GM18951 (cell line): ENCODE data around the gene ING3.
"Not testable (repeated sequence)": the region's sequence is repeated elsewhere in the genome, so short reads cannot be mapped to it uniquely, and the experiment has no call there.

ENCODE experiments used
- POLR2A ChIP-seq: IDR thresholded peaks from 4 replicates; pipeline ENCODE4 v1.6.1; 2011; ENCODE audit warnings: mild to moderate bottlenecking; ENCODE audit not compliant: insufficient read length, insufficient read depth; ENCODE audit errors: extremely low read depth
- in situ Hi-C: fragments of 300-500 bp; cut with MboI; formaldehyde crosslinking; loops from one replicate; pipeline ENCODE4 v1.12.0; 2022; ENCODE audit warnings: low sequenced_read_pairs, mixed read lengths, inconsistent platforms; ENCODE audit not compliant: unreplicated experiment

The ING3 gene

GRCh38 chr7:120996333-120996987 is 45.9 kb downstream of the ING3 start:
- TF ChIP-seq POLR2A, result no peak
- in situ Hi-C loops, result loop anchor here (10.0 kb wide), 1 partner anchor 108 kb away; no protein-coding TSS in a partner anchor

DNA sequence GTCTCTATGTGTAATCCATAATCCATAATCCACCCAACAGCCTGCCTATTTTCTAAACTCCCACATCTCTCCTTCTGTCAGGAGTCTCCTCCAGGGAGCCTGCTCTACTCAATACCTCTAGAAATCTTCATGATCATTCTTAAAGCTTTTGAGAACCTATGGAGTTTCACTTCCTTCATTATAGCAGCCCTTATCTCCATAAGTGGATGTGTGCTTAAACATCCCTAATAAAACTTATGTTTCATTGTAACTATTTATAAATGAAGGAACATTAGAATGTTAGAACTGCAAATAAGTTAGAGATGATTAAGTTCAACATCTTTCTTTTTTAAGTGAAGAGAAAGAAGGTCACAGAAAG is 46.4 kb downstream of the ING3 start:
- no peak for TF ChIP-seq POLR2A
- in situ Hi-C loops, result loop anchor here (10.0 kb wide), 1 partner anchor 108 kb away; no protein-coding TSS in a partner anchor

DNA sequence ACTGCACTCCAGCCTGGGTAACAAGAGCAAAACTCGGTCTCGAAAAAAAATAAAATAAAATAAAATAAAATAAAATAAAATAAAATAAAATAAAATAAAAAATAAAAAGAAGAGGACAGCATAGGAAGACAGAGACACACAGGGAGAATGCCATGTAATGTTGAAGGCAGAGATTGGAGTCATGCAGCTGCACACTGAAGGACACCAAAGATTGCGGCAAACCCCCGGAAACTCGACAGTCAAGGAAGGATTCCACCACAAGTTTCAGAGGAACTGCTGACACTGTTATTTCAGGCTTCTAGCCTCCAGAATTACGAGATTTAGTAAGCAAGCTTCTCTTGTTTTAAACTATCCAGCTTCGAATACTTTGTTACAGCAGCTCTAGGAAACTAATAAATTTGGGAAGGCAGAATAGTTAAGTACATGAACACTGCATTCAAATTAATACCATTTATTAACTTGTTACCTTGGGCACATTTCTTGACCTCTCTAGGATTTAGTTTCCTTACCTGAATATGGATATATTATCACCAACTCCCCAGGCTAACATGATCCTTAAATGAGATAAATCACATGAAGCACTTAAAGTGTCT is 47.4 kb downstream of the ING3 start:
- in situ Hi-C loops, result loop anchor here (10.0 kb wide), 1 partner anchor 107 kb away; no protein-coding TSS in a partner anchor
- no peak for TF ChIP-seq POLR2A

GRCh38 chr7:120998520-120998919 is 47.9 kb downstream of the ING3 start:
- in situ Hi-C loops, result loop anchor here (10.0 kb wide), 1 partner anchor 106 kb away; no protein-coding TSS in a partner anchor
- no peak for TF ChIP-seq POLR2A

DNA sequence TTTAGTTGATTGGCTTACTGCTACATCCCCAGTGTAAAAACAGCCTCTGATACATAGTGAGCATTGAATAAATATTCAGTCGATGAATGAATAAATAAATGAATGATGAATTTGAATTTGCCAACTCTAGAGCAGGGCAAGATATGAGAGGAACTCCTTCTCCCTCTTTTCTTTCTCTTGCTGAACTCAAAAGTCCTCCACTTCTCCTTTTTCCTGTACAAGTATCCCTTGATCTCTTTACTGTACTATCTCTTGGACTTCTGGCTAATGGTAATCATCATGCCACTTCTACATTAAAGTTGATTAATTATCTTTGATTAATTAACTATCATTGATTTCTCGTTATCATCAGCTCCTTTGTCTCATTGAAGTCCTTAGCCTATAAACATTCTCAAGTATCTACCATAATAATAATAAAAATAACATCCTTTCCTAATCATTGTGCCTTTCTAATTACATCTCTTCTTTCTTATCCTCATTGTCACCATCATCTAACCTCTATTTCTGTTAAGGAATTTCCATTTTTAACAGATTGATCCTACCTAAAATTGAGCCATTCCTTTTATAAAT is 48.5 kb downstream of the ING3 start:
- in situ Hi-C loops, result loop anchor here (10.0 kb wide), 1 partner anchor 106 kb away; no protein-coding TSS in a partner anchor
- no peak for TF ChIP-seq POLR2A

GRCh38 chr7:121000081-121000983 is 49.8 kb downstream of the ING3 start:
- in situ Hi-C loops, result no loop called here
- no peak for TF ChIP-seq POLR2A

- in situ Hi-C loops, result no loop called here
- no peak for TF ChIP-seq POLR2A
Observed at GRCh38 chr7:121001234-121001906, 50.8 kb downstream of the ING3 start.

- no peak for TF ChIP-seq POLR2A
- in situ Hi-C loops, result no loop called here
Observed at GRCh38 chr7:121002048-121002756, 51.6 kb downstream of the ING3 start.

GRCh38 chr7:121002757-121003200 is 52.2 kb downstream of the ING3 start:
- in situ Hi-C loops, result no loop called here
- TF ChIP-seq POLR2A, result no peak

DNA sequence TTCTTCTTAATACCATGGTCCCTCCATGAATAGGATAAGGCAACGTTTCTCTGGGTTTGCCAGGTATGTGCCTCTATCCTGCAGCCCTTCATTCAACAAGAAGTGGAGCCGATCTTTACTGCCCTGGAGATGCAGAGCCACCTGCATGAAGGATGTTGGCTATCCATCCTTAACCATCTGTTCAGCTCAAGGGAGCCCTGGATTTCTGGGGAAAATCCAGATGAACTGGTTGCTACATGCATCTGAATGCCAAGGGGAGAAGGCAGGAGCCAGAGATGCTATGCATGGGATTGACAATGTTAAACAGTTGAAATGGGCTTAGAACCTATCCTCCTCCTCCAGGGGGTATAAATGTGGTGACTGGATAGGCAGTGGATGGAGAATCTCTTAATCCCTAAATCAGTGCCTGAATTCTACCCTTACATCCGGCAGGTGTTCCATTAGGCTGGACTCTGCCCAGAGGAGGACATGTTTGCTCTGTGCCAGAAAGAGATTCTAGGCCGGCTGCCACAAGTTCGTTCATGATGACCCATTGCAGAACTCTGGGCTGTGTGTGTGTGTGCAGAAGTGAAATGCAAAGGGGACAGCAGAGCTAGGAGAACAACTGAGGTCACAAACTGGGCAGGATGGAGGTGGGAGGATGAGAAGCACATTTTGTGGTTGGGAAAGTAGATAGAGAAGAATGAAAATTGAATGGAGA is 53.6 kb downstream of the ING3 start:
- TF ChIP-seq POLR2A, result no peak

GRCh38 chr7:121005058-121005457 is 54.5 kb downstream of the ING3 start:
- in situ Hi-C loops, result not testable (repeated sequence)

More for the DNA sequence above, 53.6 kb downstream of the ING3 start:
- in situ Hi-C loops, result no loop called here
